CD4-positive, alpha-beta T cell treated with Interleukin-10 for 1 hour (primary cell): ENCODE data around the gene RPS19.
A peak's percentile ranks its signal among the peaks of the same experiment; 100 is the strongest.

Source experiments
- DNase-seq: peaks from one replicate; pipeline ENCODE4 v3.0.0-alpha.2; 2020

Gene RPS19

GRCh38 chr19:41859618-41860418, at the start of gene RPS19:
Gene RPS19, plus strand, starts transcription at chr19:41860255. Its CDS starts 520 bp downstream, at chr19:41860775.
- peak; percentile 99 for DNase-seq

GRCh38 chr19:41810301-41810700, 49.8 kb upstream of the RPS19 start:
- no peak for DNase-seq

DNA sequence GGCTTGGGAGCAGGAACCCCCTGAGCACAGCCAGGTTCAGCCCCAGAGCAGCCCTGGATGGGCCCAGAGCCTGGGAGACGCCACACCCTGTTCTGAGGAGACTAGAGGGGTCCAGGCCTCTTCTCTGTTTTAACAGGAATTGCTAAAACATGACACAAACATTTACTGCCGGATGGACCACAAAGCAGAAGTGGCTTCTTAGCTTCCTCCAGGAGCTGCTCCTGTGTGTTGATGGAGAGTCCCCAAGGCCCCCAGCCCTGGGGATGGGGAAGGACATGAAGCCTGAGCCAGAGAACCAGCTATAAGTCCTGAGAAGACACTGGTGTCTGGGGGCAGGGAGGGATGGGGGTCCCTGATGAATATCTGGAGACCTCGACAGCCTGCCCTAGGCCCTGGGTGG, 49.0 kb upstream of the RPS19 start:
- DNase-seq: peak; percentile 12

GRCh38 chr19:41811981-41812380, 48.1 kb upstream of the RPS19 start:
- DNase-seq: no peak

DNA sequence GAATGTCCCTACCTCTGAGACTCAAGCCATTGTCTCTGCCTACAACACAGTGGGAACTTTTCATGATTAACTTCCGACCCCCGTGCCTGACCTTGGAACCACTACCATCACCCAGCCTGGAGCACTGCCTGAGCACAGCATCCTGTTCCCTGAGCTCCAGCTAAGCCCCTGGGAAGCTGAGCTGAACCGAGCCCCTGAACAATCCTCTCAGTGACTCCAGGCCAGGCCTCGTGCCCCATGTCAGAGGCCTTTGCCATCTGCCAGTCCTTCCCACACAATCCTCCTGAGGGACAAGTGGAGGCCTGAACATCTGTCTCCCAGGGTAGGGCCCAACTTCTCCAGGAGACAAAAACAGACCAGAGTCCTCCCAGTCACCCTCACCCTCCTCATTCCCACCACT, 46.1 kb upstream of the RPS19 start:
- no peak for DNase-seq

DNA sequence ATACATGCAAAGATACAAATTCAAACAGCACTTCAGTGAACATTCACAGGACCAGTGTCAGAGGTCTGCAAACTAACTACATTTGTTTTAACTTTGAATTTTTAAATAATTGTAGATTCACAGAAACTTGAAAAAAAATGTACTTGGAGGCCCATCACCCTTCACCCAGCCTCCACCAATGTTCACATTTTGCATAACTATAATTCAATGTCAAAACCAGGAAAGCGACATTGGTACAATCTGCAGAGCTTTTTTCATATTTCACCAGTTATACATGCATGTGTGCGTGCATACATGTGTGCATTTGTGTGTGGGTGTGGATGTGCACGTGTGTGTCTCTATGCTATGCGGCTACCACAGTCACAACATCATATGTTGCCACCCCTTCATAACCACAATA, 44.8 kb upstream of the RPS19 start:
- DNase-seq: no peak

DNA sequence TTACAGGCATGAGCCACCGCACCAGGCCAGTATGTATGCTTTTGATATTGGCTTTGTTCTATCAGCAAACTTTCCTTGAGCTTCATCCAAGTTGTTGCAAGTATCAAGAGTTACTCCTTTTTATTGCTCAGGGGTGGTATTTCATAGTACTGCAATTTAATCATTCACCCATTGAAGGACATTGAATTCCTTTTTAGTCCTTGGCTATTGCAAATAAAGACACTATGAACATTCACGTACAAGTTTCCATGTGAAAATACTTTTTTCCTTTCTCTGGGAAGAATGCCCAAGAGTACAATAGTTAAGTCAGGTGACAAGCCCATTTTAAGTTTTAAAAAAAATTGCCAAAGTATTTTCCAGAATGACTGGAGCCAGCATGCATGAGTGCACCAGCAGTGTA, 43.3 kb upstream of the RPS19 start:
- no peak for DNase-seq

DNA sequence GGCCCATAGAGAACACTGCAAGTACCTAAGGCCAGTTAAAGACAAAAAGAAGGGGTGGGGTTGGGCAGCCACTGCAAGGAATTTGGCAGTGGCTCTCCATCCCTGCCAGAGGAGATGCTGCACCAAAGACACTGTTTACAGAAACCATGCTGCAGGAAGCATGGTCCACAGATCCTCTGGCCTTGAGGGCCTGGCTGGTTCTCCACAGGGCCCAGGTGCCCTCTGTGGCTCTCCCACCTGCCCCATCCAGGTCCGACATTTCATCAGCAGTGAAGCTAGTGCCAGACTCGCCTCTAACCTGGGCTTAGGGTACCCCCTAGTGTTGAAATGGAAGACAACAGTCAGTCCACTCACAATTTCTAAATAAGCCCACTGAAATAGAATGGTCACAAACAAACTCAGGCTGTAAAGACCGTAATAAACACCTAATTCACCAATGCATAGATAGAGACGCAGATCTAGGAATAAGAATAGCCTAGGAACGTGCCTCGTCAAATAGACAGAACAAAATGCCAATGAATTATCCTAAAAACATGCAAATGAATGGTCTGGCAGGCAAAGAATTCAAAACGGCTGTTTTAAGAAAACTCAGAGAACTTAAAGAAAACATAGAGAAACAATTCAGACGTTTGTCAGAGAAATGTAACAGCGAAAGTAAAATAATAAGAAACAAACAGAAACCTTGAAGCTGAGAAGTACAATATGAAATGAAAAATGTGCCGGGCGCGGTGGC, 38.9 kb upstream of the RPS19 start:
- DNase-seq: peak; percentile 70

GRCh38 chr19:41837981-41838708, 21.9 kb upstream of the RPS19 start:
- DNase-seq: no peak

- no peak for DNase-seq
Measured at GRCh38 chr19:41839211-41839610, 20.8 kb upstream of the RPS19 start.

GRCh38 chr19:41843371-41843770, 16.7 kb upstream of the RPS19 start:
- no peak for DNase-seq

DNA sequence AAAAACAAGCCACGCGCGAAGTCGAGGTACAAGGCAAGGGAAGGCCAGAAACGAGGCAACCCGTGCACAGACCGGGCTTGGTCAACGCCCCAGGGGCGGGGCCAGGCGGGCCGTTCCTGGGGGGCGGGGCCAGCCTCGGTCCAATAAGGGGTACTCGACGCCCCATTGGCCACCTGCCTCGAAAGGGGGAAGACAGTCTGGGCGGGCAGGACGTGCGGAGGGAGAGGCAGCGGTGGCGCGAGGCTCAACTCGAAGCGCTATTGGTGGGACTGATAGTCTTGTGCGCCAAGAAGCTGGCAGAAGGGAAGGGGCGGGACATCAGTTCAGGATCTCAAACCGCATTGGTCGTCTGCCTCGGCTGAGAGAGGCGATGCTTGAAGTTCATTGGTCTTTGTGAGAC, 15.5 kb upstream of the RPS19 start, which contains the start of gene LYPD4:
Gene LYPD4 (minus strand): TSS at position 83 of the 400 bp plus-strand sequence. CDS start 5,398 bp downstream, outside the sequence.
- no peak for DNase-seq

- no peak for DNase-seq
Measured at GRCh38 chr19:41845001-41845050, 15.2 kb upstream of the RPS19 start, which contains the start of gene DMRTC2. Gene DMRTC2, plus strand, starts transcription at chr19:41845042. Its CDS starts 2,387 bp downstream, at chr19:41847429.

- DNase-seq: no peak
Measured at GRCh38 chr19:41845051-41845590, 14.9 kb upstream of the RPS19 start.

GRCh38 chr19:41847351-41848105, 12.5 kb upstream of the RPS19 start:
- no peak for DNase-seq

GRCh38 chr19:41848666-41849065, 11.4 kb upstream of the RPS19 start:
- DNase-seq: no peak

DNA sequence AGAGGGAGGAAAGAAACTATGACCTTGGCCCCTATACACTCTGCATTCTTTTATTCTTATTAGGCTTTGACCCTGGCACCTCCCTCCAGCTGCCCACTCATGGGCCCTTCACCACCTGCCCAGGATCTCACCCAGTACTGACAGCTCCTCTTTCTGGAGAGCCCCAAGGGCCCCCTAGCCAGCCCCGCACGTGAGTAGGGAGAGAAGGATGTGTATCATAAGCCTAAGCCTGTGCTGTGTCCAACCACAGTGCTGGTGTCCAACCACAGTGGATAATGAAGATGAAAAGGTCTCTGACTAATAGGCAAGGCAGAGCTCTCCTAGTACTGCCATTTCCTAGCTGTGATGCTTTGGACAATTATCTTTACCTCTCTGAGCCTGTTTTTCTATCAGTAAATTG, 11.0 kb upstream of the RPS19 start:
- no peak for DNase-seq

- DNase-seq: no peak
Measured at GRCh38 chr19:41850381-41850780, 9.7 kb upstream of the RPS19 start.

- no peak for DNase-seq
Measured at GRCh38 chr19:41851456-41851855, 8.6 kb upstream of the RPS19 start.

GRCh38 chr19:41853344-41853743, 6.7 kb upstream of the RPS19 start:
- DNase-seq: no peak

DNA sequence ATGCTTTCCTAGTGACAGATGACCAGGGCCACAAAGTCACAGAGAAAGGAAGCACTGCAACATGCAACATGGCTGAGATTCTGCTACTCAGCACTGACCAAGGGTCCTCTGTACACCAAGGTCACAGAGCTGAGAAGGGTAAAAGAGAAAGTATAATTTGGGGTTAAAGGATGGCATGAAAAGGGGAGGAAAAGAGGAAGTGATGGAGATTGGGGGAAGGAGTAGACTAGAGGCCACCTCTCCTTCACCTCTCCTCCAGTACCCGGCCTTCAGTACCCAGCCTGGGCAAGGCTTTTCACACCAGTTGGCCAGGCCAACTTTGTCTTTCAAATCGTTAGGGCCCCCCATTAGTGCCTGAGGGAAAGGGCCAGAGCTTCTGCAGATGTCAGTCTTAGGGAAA, 6.3 kb upstream of the RPS19 start:
- DNase-seq: no peak

DNA sequence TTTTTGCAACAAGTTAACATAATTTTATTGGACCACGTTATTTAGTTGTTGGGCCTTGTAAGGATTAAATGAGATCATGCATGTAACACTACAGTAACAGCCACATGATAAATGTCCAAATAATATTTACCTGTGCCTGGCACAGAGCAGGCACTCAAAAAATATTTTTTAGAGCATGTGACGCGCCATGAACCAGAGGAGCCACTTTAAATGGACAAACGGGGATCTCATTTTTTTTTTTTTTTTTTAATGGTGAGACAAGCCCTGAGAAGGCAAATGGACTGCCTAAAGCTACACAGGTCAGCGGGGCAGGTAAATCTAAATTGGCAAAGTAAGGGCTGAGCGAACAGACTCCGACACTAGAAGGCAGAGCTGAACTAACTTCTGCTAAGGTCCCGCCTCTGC, 840 bp upstream of the RPS19 start:
- no peak for DNase-seq
